Stimulated activated CD8-positive, alpha-beta memory T cell treated with anti-CD3 and anti-CD28 coated beads, Interleukin-7, amount 100 ng/mL, for 24 hours (primary cell): ENCODE data around the gene CD300C.
"Not testable (repeated sequence)": the region's sequence is repeated elsewhere in the genome, so short reads cannot be mapped to it uniquely, and the experiment has no call there.

Source experiments
- DNase-seq: peaks from one replicate; pipeline ENCODE4 v3.0.0-alpha.2; 2020; ENCODE audit warnings: low read depth

The CD300C gene

DNA sequence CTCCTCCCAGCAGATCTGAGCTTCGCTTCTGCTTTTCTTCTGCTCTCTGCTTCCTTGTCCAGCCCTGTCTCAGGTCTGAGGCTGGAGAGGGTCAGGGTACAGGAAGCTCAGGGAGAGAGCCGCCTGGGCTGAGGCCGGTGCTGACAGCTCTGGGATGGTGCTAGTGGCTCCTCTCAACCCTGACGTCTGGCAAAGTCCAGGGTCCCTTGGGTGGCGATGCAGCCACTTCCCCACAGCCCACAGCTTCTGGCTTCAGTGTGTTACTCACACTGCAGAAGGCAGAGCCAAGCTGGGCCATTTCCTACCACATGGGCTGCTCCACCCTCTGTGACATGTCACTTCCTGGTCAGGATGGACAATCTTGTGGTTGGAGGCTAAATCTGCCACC, at the start of gene CD300C:
Gene CD300C, minus strand, starts transcription at position 273 of the 388 bp plus-strand sequence. CDS start 333 bp downstream, outside the sequence.
- DNase-seq, result no peak

- no peak for DNase-seq
Observed at GRCh38 chr17:74595037-74595750, 49.3 kb upstream of the CD300C start.

DNA sequence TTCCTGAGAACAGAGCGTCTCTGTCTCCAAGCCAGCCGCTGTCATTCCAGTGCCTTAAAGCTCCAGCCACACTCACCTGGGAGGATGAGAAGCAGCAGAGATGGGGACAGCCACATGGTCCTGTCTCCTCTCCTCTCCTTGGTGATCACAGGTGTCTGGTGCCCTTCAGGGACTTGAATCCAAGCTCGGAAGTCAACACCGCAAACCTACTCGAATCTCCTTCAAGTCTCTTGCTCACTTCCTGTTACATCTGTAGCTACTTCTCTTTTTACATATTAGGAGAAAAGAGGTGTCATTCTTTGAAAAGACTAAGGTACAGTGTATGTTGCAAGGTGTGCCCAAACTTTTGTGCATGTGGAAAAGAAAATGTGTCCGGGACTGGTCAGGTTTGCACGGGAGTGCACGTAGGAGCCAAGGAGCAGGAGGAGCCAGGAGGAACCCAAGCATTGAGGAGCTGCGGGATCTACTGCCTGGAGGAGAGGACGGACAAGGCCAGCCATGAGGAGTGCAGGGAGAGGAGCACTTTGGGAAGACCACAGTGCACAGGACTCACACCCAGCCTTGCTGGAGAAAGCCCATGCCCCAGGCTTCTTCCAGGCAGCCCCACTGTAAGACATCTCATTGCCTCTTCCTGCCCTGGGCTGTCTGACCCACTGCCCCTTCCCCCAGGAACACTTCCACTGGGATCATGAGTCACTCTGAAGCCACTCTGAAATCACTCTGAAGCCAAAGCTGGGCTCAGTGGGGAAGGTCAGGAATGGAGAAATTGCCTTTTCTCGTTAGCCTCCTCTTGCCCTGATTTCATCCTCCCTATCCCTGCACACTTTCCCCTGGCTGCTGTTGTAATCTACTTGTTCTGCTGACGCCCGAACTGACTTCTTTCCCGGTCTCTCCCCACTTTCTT, 46.4 kb upstream of the CD300C start, which contains the start of gene CD300LD:
Gene CD300LD, minus strand, starts transcription at position 197 of the 904 bp plus-strand sequence. Its CDS starts 81 bp downstream, at position 116.
- no peak for DNase-seq

DNA sequence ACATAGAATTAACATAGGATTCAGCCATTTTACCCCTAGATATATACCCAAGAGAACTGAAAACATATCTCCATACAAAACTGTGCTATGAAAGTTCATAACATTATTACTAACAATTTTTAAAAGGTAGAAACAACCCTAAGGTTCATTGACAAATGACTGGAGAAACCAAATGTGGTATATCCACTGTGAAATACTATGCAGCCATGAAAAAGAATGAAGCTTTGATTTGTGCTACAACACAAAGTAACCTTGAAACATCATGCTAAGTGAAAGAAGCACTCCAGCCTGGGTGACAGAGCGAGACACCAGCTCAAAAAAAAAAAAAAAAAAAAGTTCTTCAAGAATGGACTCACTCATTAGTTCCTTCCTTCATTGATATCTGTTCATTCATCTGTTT, 45.6 kb upstream of the CD300C start:
- DNase-seq, result no peak

DNA sequence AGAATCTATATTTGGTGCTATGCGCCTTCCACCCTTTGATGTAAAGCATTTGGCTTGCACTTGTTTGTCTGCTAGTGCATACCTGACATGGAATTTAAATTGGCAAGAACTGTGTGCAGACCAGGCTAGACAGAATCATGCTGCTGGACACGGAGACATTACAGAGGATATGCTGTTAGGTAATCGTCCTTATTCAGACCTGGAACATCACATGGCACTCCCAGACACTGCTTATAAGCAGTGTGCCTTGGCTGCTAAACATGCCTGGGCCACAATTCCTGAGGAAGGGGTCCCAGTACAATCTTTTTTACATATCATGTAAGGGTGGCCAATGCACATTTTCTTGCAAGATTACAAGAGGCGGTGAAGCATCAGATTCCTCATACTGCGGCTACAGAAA, 39.8 kb upstream of the CD300C start:
- DNase-seq, result no peak

DNA sequence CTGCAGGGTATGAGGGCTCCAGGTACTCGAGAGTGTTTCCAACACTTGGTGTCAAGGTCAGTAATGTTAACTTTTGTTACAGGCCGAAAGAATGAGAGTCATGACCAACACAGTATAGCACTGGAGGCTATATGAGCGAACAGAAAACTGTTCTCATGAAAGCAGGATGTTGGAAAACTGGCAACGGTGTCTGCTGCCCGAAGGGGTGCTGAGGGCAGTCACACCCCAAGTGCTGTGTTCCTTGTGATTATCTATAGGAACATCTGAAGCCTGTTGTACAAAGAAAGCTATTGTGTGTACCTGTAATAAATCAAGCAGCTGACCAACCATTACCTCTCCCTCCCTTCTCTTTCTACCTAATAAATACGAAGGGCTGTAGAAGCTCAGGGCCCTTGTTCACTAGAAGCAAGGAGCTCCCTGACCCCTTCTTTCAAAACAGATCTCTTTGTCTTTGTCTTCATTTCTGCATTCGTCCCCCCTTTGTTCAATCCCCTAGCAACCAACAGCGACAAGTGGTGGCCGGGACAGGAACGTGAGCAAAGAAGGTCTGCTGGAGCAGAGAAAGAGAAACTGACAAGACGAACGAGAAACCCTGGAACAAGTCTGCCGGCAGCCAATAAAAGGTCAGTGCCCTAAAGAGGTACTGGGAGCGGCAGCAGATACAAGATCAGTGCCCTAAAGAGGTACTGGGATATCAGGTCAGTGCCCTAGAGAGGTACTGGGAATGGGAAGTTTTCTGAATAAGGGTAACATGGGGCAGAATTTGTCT, 38.6 kb upstream of the CD300C start:
- DNase-seq, result no peak

DNA sequence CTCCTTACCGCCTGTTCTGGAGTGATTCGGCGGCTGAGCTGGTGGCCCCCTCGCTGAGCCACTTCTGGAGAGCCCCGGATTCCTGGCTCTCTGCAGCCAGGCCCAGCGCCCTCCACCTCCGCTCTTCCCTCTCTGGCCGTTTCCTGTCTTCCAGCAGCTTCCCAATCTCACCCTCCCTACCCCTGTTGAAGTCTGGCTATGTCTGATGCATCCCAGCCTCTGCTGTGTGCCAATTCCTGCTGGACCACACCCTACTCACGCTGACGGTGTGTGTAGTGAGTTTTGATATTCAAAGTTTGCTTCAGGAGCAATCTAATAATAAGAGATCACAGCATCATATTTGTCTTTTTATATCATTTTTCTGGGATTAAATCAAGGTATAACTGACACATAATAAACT, 36.7 kb upstream of the CD300C start:
- DNase-seq, result no peak

GRCh38 chr17:74579900-74580299, 34.0 kb upstream of the CD300C start:
- DNase-seq, result no peak

GRCh38 chr17:74578979-74579378, 33.1 kb upstream of the CD300C start:
- no peak for DNase-seq

DNA sequence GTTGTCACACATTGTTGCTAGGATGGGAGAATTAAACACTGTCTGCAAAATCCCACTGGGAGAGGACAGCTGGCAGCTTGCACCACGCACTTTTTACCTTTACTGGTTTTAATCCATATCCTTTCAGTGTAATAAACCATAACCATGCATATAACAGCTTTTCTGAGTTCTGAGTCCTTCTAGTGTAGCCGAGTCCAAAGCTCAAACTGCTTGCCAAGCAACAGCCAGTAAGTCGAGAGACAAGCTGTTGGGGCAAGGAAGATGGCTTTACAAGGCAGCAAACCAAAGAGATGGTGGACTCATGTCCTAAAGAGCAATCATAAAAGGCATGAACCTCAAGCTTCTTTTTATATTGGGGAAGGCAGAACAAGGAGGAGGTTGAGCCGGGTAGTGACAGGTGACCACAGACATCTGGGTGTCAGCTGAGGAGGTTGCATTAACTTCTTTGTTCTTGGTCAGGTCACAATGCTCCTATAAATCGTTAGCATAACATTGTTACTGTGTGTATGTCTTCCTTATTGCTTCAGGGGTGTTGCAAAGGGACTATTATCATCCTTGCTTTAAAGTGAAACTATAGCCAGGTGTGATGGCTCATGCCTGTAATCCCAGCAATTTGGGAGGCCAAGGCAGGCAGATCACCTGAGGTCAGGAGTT, 28.7 kb upstream of the CD300C start:
- no peak for DNase-seq

DNA sequence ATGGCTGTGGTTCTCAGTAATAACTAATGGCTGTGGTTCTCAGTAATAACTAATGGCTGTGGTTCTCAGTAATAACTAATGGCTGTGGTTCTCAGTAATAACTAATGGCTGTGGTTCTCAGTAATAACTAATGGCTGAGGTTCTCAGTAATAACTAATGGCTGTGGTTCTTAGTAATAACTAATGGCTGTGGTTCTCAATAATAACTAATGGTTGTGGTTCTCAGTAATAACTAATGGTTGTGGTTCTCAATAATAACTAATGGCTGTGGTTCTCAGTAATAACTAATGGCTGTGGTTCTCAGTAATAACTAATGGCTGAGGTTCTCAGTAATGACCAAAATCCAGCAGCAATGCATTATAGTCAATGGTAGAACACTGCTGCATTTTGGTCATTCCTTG, 27.7 kb upstream of the CD300C start:
- DNase-seq, result not testable (repeated sequence)

DNA sequence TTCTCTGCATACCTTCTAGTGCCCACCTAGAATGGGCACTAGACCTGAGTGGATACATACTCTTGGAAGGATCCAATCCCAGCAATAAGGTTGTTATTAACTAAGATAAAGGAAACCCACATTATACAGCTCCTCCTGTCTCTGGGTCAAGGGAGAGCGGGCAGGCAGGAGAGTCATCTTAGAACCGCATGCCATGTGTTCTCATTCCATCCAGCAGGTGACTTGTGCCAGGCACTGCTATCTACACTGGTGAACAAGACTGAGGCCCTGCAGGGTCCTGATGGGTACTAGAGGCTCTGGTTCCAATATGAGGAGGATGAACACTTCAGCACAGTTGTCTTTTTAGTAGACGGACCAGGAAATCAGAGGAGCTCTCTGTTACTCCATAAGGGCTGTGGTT, 27.3 kb upstream of the CD300C start:
- no peak for DNase-seq

DNA sequence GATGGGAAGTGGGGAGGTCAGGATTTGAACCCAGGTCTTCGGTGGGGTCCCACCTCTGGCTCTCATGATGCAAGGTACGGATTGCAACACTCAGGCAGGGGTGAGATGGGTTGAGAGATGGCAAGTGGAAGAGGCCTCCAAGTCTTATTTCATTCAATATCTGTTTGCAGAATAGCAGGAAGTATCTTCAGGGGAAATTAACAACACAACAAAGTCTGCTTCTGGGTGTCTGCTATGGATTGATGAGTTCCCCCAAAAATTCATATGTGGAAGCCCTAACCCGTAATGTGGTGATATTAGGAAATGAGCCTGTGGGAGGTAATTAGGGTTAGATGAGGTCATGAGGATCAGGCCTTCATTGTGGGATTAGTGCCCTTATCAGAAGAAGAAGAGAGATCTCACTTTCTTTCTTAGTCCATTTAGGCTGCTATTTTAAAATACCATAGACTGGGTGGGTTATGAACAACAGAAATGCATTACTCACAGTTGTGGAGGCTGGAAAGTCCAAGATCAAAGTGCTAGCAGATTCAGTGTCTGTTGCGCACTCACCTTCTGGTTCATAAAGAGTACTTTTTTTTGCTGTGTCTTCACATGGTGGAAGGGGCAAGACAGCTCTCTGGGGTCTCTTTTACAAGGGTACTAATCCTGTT, 25.8 kb upstream of the CD300C start:
- DNase-seq, result no peak

GRCh38 chr17:74569020-74570003, 23.4 kb upstream of the CD300C start:
- DNase-seq, result no peak

- DNase-seq, result no peak
Observed at GRCh38 chr17:74568106-74568873, 22.4 kb upstream of the CD300C start.

DNA sequence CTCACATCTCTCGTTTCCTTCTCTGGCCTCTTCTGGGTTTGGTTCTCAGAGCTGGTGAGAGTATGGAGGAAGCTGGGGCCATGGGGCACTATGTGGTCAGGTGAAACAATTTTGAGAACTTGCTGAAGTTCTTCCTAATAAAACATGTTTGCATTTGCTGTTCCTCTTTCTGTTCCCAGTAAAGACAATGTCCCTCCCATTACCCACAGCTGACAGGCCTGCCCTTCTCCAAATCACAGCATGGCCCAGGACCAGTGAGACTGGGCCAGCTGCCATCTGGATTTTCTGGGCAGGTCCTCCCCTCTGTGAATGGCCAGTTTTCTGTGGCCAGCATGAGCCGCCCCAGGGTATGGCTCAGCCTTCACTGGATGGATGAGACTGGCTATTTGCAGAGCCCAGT, 21.5 kb upstream of the CD300C start, which contains the start of gene CD300H:
Gene CD300H, minus strand, starts transcription at position 113 of the 400 bp plus-strand sequence.
- DNase-seq, result no peak

GRCh38 chr17:74566132-74566753, 20.3 kb upstream of the CD300C start:
- DNase-seq, result no peak

DNA sequence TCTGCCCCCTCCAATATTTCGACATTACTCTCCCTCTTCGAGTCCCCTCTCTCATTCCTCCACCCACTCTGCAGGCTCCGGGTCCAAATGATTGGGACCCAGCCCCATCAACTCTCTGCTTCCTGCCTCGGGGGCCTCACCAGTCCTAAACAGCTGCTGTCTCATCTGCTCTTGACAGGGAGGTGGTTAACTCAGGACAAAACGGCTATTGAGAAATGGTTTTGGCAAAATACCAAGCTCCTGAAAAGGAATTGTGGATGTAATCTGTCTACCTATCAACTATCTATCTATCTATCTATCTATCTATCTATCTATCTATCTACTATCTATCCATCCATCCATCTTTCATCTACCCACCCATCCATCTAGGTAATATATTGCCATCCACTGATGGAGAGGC, 19.2 kb upstream of the CD300C start:
- DNase-seq, result no peak

GRCh38 chr17:74563358-74563757, 17.4 kb upstream of the CD300C start:
- DNase-seq, result no peak
